Upper lobe of right lung (tissue), 1 donor: ENCODE results near the gene AHNAK. TPM values are rescaled to one million over a fixed set of nuclear protein-coding genes. Genes with fewer than 3 reads are reported as not detected.

Source experiments
- ATAC-seq: fragments of 200-7000 bp; cut with Tn5 transposase; one replicate; pipeline ENCODE4 v1.9.1; 2020; ENCODE audit warnings: mild to moderate bottlenecking, moderate library complexity
- DNase-seq: peaks from one replicate; pipeline ENCODE4 v3.0.0-alpha.2; 2020
- H3K27ac ChIP-seq: fragments of 200-600 bp; one replicate; pipeline ENCODE4 v1.8.0; 2022
- H3K27me3 ChIP-seq: fragments of 200-600 bp; one replicate; pipeline ENCODE4 v1.8.0; 2022; ENCODE audit warnings: mild to moderate bottlenecking
- H3K36me3 ChIP-seq: fragments of 200-600 bp; one replicate; pipeline ENCODE4 v1.8.0; 2022
- H3K4me1 ChIP-seq: fragments of 200-600 bp; one replicate; pipeline ENCODE4 v1.8.0; 2022
- H3K4me3 ChIP-seq: fragments of 200-600 bp; one replicate; pipeline ENCODE4 v1.8.0; 2022; ENCODE audit warnings: mild to moderate bottlenecking
- H3K9me3 ChIP-seq: fragments of 200-600 bp; one replicate; pipeline ENCODE4 v1.8.0; 2022
- CTCF ChIP-seq: fragments of 200-600 bp; IDR thresholded peaks from one replicate; pipeline ENCODE4 v1.8.0; 2022; ENCODE audit warnings: antibody characterized with exemption
- intact Hi-C: fragments of 100-400 bp; cut with DNase I; formaldehyde crosslinking; loops from one replicate; pipeline ENCODE4 v1.11.0; 2022
- total RNA-seq: library from RNA; stranded (reverse); fragmentation: NEBNext Ultra II Directional; extraction: Animal tissue kit (Norgen Biotek cat#: 25700); gene quantifications from one replicate; pipeline ENCODE4 v1.2.1, GENCODE V29; 2021
- donor health status: DM: no; HTN: yes; CAD: no; lungs with severe emphysema.

Gene AHNAK
- total RNA-seq, 1 donor from 2014 or later: 819 TPM

- H3K27ac ChIP-seq: peak overlapping the region; percentile 60
- peaks cover 4% of the 10 kb centered on the region for H3K36me3 ChIP-seq
- H3K4me3 ChIP-seq: peak overlapping the region; percentile 40
- no peaks in the 10 kb centered on the region for H3K9me3 ChIP-seq
- H3K4me1 ChIP-seq: peaks cover 40% of the 10 kb centered on the region
- no peaks in the 10 kb centered on the region for H3K27me3 ChIP-seq
- DNase-seq (peak; percentile 82), ATAC-seq (peak; percentile 88)
- peak; percentile 73 for TF ChIP-seq CTCF
- intact Hi-C loops: no loop called here
Measured at GRCh38 chr11:62394825-62395538, 151.6 kb downstream of the AHNAK start.

- H3K36me3 ChIP-seq: peaks cover 4% of the 10 kb centered on the region
- DNase-seq (peak; percentile 16), ATAC-seq (no peak)
- H3K9me3 ChIP-seq: no peaks in the 10 kb centered on the region
- H3K4me1 ChIP-seq: peaks cover 29% of the 10 kb centered on the region
- TF ChIP-seq CTCF: no peak
- intact Hi-C loops: no loop called here
- no peak overlapping the region for H3K27ac ChIP-seq
- no peak overlapping the region for H3K4me3 ChIP-seq
- no peaks in the 10 kb centered on the region for H3K27me3 ChIP-seq
Measured at GRCh38 chr11:62393735-62394134, 152.9 kb downstream of the AHNAK start.

DNA sequence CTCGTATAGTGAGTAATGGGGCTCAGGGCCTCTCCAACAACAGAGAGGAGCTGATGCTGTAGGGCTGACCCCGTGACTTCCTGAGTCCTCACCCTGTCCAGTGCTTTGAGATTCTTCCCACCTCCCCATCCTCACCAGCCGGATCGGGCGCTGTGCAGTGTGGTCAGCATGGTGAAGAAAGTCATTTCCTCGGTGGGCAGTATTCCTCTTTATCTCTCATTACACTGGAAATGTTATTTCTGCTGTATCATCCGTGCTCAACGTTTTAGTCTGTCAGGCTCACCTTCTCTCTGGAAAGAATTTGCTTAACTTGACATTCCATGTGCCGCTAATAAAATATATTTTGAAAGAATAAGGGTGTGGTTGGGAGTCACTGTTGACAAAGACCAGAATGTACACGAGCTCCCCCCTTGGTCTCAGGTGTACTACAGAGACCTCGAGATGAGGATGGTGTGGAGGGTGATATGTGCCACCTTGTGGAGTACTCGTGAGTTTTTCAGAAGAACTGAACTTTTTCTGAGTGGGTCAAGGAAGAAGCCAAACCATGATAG, 153.5 kb downstream of the AHNAK start:
- intact Hi-C loops: no loop called here
- ATAC-seq: no peak
- peak; percentile 29 for DNase-seq

DNA sequence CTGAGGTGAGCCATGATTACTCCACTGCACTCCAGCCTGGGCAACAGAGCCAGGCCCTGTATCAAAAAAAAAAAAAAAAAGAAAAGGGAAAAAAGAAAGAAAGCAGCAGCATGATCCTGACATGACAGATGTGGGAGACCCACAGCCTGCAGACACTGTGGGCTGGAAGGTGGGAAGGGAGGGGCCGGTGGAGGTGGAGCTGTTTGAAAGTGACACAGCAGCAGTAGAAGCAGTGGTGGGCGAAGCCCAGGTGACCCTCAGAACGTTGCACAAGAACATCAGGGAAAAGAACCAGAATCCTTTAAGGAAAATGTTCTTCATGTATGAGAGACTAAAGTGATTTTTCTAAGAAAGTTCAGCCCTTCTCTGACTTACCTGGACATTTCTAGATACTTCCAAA, 154.1 kb downstream of the AHNAK start:
- no peaks in the 10 kb centered on the region for H3K9me3 ChIP-seq
- DNase-seq (peak; percentile 18), ATAC-seq (no peak)
- H3K4me1 ChIP-seq: peaks cover 17% of the 10 kb centered on the region
- H3K36me3 ChIP-seq: peaks cover 4% of the 10 kb centered on the region
- no peaks in the 10 kb centered on the region for H3K27me3 ChIP-seq
- intact Hi-C loops: no loop called here
- no peak for TF ChIP-seq CTCF
- no peak overlapping the region for H3K27ac ChIP-seq
- no peak overlapping the region for H3K4me3 ChIP-seq

More for the DNA sequence above, 153.5 kb downstream of the AHNAK start:
- Histone ChIP-seq H3K9me3 (no peaks in the 10 kb centered on the region), H3K27me3 (no peaks in the 10 kb centered on the region), H3K36me3 (peaks cover 4% of the 10 kb centered on the region), H3K4me3 (no peak overlapping the region), H3K27ac (no peak overlapping the region), H3K4me1 (peaks cover 23% of the 10 kb centered on the region)
- peak; percentile 15 for TF ChIP-seq CTCF

- Histone ChIP-seq H3K9me3 (no peaks in the 10 kb centered on the region), H3K4me3 (no peak overlapping the region), H3K4me1 (peaks cover 17% of the 10 kb centered on the region), H3K36me3 (peaks cover 4% of the 10 kb centered on the region), H3K27ac (no peak overlapping the region), H3K27me3 (no peaks in the 10 kb centered on the region)
- DNase-seq (peak; percentile 18), ATAC-seq (no peak)
- intact Hi-C loops: no loop called here
- no peak for TF ChIP-seq CTCF
Measured at GRCh38 chr11:62391642-62392425, 154.8 kb downstream of the AHNAK start.
